Activated CD8-positive, alpha-beta memory T cell treated with anti-CD3 and anti-CD28 coated beads for 48 hours (primary cell): Measurements from ENCODE around the gene EXOC3L2.

Experiments
- DNase-seq, 3 experiments: peaks; one replicate each; pipeline ENCODE4 v3.0.0-alpha.2; 2020; ENCODE audit warnings: low read depth in 2 of 3, low spot score in 2 of 3

The EXOC3L2 gene

DNA sequence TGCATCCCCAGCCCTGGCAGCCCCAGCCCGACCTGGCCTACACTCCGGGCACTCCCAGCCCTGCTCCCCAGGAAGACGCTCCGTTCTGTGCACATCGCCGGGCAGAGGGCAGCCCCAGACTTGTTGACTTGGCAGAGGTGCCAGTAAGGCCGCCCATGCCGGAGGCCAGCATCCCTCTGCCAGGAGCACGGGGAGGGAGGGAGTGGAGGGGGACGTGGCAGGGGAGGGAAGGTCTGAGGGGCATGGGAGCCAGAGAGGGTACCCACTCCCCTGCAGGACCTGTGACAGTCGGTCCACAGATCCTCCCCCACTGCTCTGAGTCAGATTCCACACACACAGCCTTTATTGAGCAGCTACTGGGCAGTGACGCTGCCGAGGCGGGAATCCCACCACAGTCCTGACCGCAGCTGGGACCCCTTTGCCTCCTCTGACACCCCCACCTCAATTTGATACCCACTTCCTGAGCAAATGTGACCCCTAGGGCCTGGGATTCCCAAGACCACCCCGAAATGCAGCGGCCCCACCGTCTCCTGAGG, 82.5 kb downstream of the EXOC3L2 start:
- DNase-seq, result no peak
